Inflammatory macrophage (primary cell): ENCODE data around the gene LYPLA2.

Experiments used
- DNase-seq, 2 donors: peaks; one replicate each; pipeline ENCODE4 v3.0.0-alpha.2; 2020 to 2022

The LYPLA2 gene

GRCh38 chr1:23838401-23838866 is 47.5 kb downstream of the LYPLA2 start:
- DNase-seq, result peak; percentile 54 to 74

GRCh38 chr1:23843644-23844043 is 52.7 kb downstream of the LYPLA2 start:
- DNase-seq, result no peak
